GM10248 (cell line): ENCODE measurements around the gene ALOX15.
"Not testable (repeated sequence)": the region's sequence is repeated elsewhere in the genome, so short reads cannot be mapped to it uniquely, and the experiment has no call there.

Experiments
- CTCF ChIA-PET: fragments of 300-600 bp; sonication (Branson Sonifier 250); formaldehyde crosslinking; extraction: SDS; loops from one replicate; lab custom pipeline; 2021; ENCODE audit warnings: antibody characterized with exemption; lab: Yijun Ruan, JAX
- POLR2A ChIA-PET: fragments of 350-650 bp; sonication (Branson Sonifier 250); formaldehyde crosslinking; extraction: SDS; loops from one replicate; lab custom pipeline; 2020; ENCODE audit warnings: antibody characterized with exemption; lab: Yijun Ruan, JAX
- DNase-seq: peaks from one replicate; pipeline ENCODE4 v3.0.0; 2012; ENCODE audit errors: extremely low spot score
- CTCF ChIP-seq: IDR thresholded peaks from 2 replicates; pipeline ENCODE4 v1.5.1; 2012; ENCODE audit warnings: mild to moderate bottlenecking, low read depth; ENCODE audit errors: extremely low read depth, missing control alignments, control extremely low read depth

The ALOX15 gene

GRCh38 chr17:4641297-4642195 lies at the start of gene ALOX15:
TSS of gene ALOX15 (minus strand) at chr17:4641678. CDS start at chr17:4641651, 27 bp downstream.
- TF ChIP-seq CTCF, result no peak
- no peak for DNase-seq
- ChIA-PET CTCF (interaction anchor here (1.4 kb wide), 1 partner anchor 74 kb away, joined by 3 read pairs; no protein-coding TSS in a partner anchor), POLR2A (no interaction called here)

- POLR2A ChIA-PET, result no interaction called here
- CTCF ChIA-PET, result interaction anchor here (1.0 to 1.6 kb wide), 6 partner anchors 9 to 65 kb away, joined by 3 to 5 read pairs (median 4); no protein-coding TSS in a partner anchor
- DNase-seq, result no peak
- TF ChIP-seq CTCF, result no peak
Measured at GRCh38 chr17:4690745-4691144, 49.3 kb upstream of the ALOX15 start.

- POLR2A ChIA-PET, DNase-seq: not testable (repeated sequence)
- CTCF ChIA-PET, result interaction anchor here (1.0 to 1.6 kb wide), 3 partner anchors 10 to 28 kb away, joined by 3 read pairs; no protein-coding TSS in a partner anchor
Measured at GRCh38 chr17:4689872-4690271, 48.4 kb upstream of the ALOX15 start.

- CTCF ChIA-PET, POLR2A ChIA-PET: not testable (repeated sequence)
Measured at GRCh38 chr17:4683739-4684138, 42.3 kb upstream of the ALOX15 start.

GRCh38 chr17:4679658-4680057 lies 38.2 kb upstream of the ALOX15 start:
- ChIA-PET CTCF (no interaction called here), POLR2A (no interaction called here)
- DNase-seq, result no peak
- no peak for TF ChIP-seq CTCF

More at GRCh38 chr17:4683739-4684138, 42.3 kb upstream of the ALOX15 start:
- not testable (repeated sequence) for DNase-seq

- no peak for DNase-seq
- ChIA-PET CTCF (no interaction called here), POLR2A (interaction anchor here (0.7 kb wide), 1 partner anchor 152 kb away, joined by 3 read pairs; no protein-coding TSS in a partner anchor)
- no peak for TF ChIP-seq CTCF
Measured at GRCh38 chr17:4678448-4679026, 37.1 kb upstream of the ALOX15 start.

GRCh38 chr17:4676791-4677190 lies 35.3 kb upstream of the ALOX15 start:
- no peak for TF ChIP-seq CTCF
- ChIA-PET CTCF (no interaction called here), POLR2A (no interaction called here)
- no peak for DNase-seq
